IMR-90 (cell line): ENCODE results near the gene PNMA8C. TPM values are rescaled to one million over a fixed set of nuclear protein-coding genes. Genes with fewer than 3 reads are reported as not detected.

Experiments
- ATAC-seq: fragments of 200-7000 bp; cut with Tn5 transposase; 2 replicates; pipeline ENCODE4 v1.9.1; 2020; ENCODE audit warnings: low read depth, mild to moderate bottlenecking, moderate library complexity
- Bru-seq: library from RNA; stranded (reverse); fragments of 400-500 nt; gene quantifications from one replicate; lab custom pipeline; 2021; lab: Mats Ljungman, UMichigan
- BruChase-seq, 2 experiments: library from RNA; stranded (reverse); fragments of 400-500 nt; gene quantifications; one replicate each; lab custom pipeline; 2021; lab: Mats Ljungman, UMichigan
- BruUV-seq: library from RNA; stranded (reverse); fragments of 400-500 nt; replicated peaks from 2 replicates; lab custom pipeline; 2021; lab: Mats Ljungman, UMichigan
- CTCF ChIA-PET: fragments of 300-600 bp; formaldehyde crosslinking; extraction: SDS; loops from one replicate; lab custom pipeline; 2021; ENCODE audit warnings: antibody characterized with exemption; lab: Yijun Ruan, JAX
- POLR2A ChIA-PET: fragments of 300-600 bp; sonication (Branson Sonifier 250); formaldehyde crosslinking; loops from one replicate; lab custom pipeline; 2022; ENCODE audit warnings: antibody characterized with exemption; ENCODE audit not compliant: unreplicated experiment; lab: Charles Lee
- DNase-seq: peaks from one replicate; pipeline ENCODE4 v3.0.0; 2013
- H2AFZ ChIP-seq: replicated peaks from 2 replicates; pipeline ENCODE3; 2013; ENCODE audit warnings: low read length, mild to moderate bottlenecking; ENCODE audit not compliant: poor library complexity
- H2AK5ac ChIP-seq: 2 replicates; pipeline ENCODE4 v1.6.1; 2013; ENCODE audit warnings: low read depth, low read length, inconsistent platforms
- H2AK9ac ChIP-seq: replicated peaks from 2 replicates; pipeline ENCODE3; 2013; ENCODE audit warnings: mild to moderate bottlenecking, low read depth, low read length, moderate library complexity; ENCODE audit not compliant: poor library complexity
- H2BK120ac ChIP-seq: 2 replicates; pipeline ENCODE4 v1.6.1; 2013; ENCODE audit warnings: low read depth, low read length, inconsistent platforms
- H2BK15ac ChIP-seq: 3 replicates; pipeline ENCODE4 v1.6.1; 2013; ENCODE audit warnings: low read depth, low read length, inconsistent platforms
- H2BK20ac ChIP-seq: 2 replicates; pipeline ENCODE4 v1.6.1; 2013; ENCODE audit warnings: low read depth, mild to moderate bottlenecking, inconsistent platforms, low read length, moderate library complexity
- H2BK5ac ChIP-seq: 2 replicates; pipeline ENCODE4 v1.6.1; 2013; ENCODE audit warnings: mild to moderate bottlenecking, low read depth, low read length, inconsistent platforms; ENCODE audit not compliant: poor library complexity, severe bottlenecking
- H3K14ac ChIP-seq: replicated peaks from 2 replicates; pipeline ENCODE4 v1.6.1; 2013; ENCODE audit warnings: low read depth, low read length, inconsistent platforms
- H3K18ac ChIP-seq: 2 replicates; pipeline ENCODE4 v1.6.1; 2013; ENCODE audit warnings: low read depth, low read length, control low read depth
- H3K23ac ChIP-seq: 2 replicates; pipeline ENCODE4 v1.6.1; 2013; ENCODE audit warnings: low read depth, low read length, inconsistent platforms
- H3K27ac ChIP-seq: 2 replicates; pipeline ENCODE4 v1.5.1; 2013; ENCODE audit warnings: mild to moderate bottlenecking, control low read depth, low read length; ENCODE audit not compliant: insufficient read depth
- H3K27me3 ChIP-seq: 2 replicates; pipeline ENCODE4 v1.6.1; 2013; ENCODE audit warnings: low read length; ENCODE audit not compliant: control insufficient read depth, insufficient read depth
- H3K36me3 ChIP-seq: 2 replicates; pipeline ENCODE4 v1.6.1; 2013; ENCODE audit warnings: low read length, mixed read lengths; ENCODE audit not compliant: control insufficient read depth, insufficient read depth
- H3K4ac ChIP-seq: 2 replicates; pipeline ENCODE4 v1.6.1; 2013; ENCODE audit warnings: low read depth, low read length, inconsistent platforms
- H3K4me1 ChIP-seq: 2 replicates; pipeline ENCODE4 v1.6.1; 2013; ENCODE audit warnings: low read length, mixed read lengths; ENCODE audit not compliant: control insufficient read depth, insufficient read depth
- H3K4me2 ChIP-seq: 2 replicates; pipeline ENCODE4 v1.6.1; 2013; ENCODE audit warnings: low read depth, mild to moderate bottlenecking, control low read depth, low read length, moderate library complexity
- H3K4me3 ChIP-seq: 2 replicates; pipeline ENCODE4 v1.5.1; 2013; ENCODE audit warnings: low read depth, mild to moderate bottlenecking, control low read depth, low read length, moderate library complexity; ENCODE audit not compliant: insufficient read depth
- H3K56ac ChIP-seq: 2 replicates; pipeline ENCODE4 v1.6.1; 2013; ENCODE audit warnings: low read length, inconsistent platforms; ENCODE audit not compliant: insufficient read depth; ENCODE audit errors: extremely low read depth
- H3K79me1 ChIP-seq, 2 experiments: 2 replicates each; pipeline ENCODE4 v1.6.1; 2013; ENCODE audit warnings: low read length in 2 of 2, inconsistent platforms in 1 of 2, low read depth in 1 of 2
- H3K9ac ChIP-seq: 2 replicates; pipeline ENCODE4 v1.6.1; 2013; ENCODE audit warnings: low read depth, low read length, control low read depth
- H3K9me1 ChIP-seq: 2 replicates; pipeline ENCODE4 v1.6.1; 2013; ENCODE audit warnings: low read length, inconsistent platforms; ENCODE audit not compliant: insufficient read depth
- H3K9me3 ChIP-seq: 2 replicates; pipeline ENCODE4 v1.6.1; 2013; ENCODE audit warnings: low read length; ENCODE audit not compliant: control insufficient read depth, insufficient read depth
- H4K20me1 ChIP-seq: 2 replicates; pipeline ENCODE4 v1.6.1; 2013; ENCODE audit warnings: low read length, inconsistent platforms; ENCODE audit not compliant: insufficient read depth
- H4K5ac ChIP-seq: 2 replicates; pipeline ENCODE4 v1.6.1; 2013; ENCODE audit warnings: mild to moderate bottlenecking, low read depth, low read length, control low read depth
- H4K8ac ChIP-seq, 2 experiments: 2 replicates each; pipeline ENCODE4 v1.6.1; 2013; ENCODE audit warnings: low read depth in 2 of 2, low read length in 2 of 2, control low read depth in 1 of 2, inconsistent platforms in 1 of 2
- H4K91ac ChIP-seq: 2 replicates; pipeline ENCODE4 v1.6.1; 2013; ENCODE audit warnings: low read depth, low read length, inconsistent platforms; ENCODE audit not compliant: insufficient read depth
- FOS ChIP-seq: fragments of 150-350 bp; IDR thresholded peaks from 2 replicates; pipeline ENCODE4 v1.6.1; 2016; ENCODE audit warnings: low read depth, low read length
- NFE2L2 ChIP-seq: fragments of 150-350 bp; IDR thresholded peaks from 2 replicates; pipeline ENCODE4 v1.6.1; 2016; ENCODE audit warnings: low read depth, mild to moderate bottlenecking, low read length
- RAD21 ChIP-seq: IDR thresholded peaks from 2 replicates; pipeline ENCODE4 v1.6.1; 2012; ENCODE audit warnings: low read length, improper control_type of control experiment
- RFX5 ChIP-seq: IDR thresholded peaks from 2 replicates; pipeline ENCODE4 v1.8.0; 2012; ENCODE audit warnings: low read depth, mild to moderate bottlenecking, low read length, moderate library complexity
- WGBS, 2 experiments: methylation state at CpG; one replicate each; pipeline versions ENCODE4 v1.1.5 to v1.1.7; 2013; ENCODE audit warnings: missing lambda C conversion rate in 2 of 2; ENCODE audit not compliant: insufficient read length in 1 of 2; ENCODE audit errors: extremely low coverage in 2 of 2; 5-methylcytosine and 5-hydroxymethylcytosine counted together
- dilution Hi-C: fragments of 300-500 bp; cut with HindIII; formaldehyde crosslinking; loops from one replicate; pipeline ENCODE4 v1.14.3; 2018; ENCODE audit warnings: low sequenced_read_pairs; ENCODE audit not compliant: unreplicated experiment
- in situ Hi-C: fragments of 300-500 bp; cut with MboI; formaldehyde crosslinking; loops from 3 replicates; pipeline ENCODE4 v1.14.3; 2019; ENCODE audit warnings: low sequenced_read_pairs, inconsistent platforms, mixed read lengths
- intact Hi-C: fragments of 100-400 bp; cut with micrococcal nuclease; formaldehyde crosslinking; loops from 2 replicates; pipeline ENCODE4 v1.10.0; 2022
- long read RNA-seq: library from polyadenylated mRNA; unstranded; transcript quantifications from one replicate; pipeline ENCODE4 v2.0.0, GENCODE V29; 2021; ENCODE audit not compliant: unreplicated experiment
- polyA plus RNA-seq, 3 experiments: library from polyadenylated mRNA; depleted of rRNA; stranded (reverse); fragments of >200 nt; gene quantifications; 2 replicates each; pipeline ENCODE4 v1.2.3, GENCODE V29; 2012; ENCODE audit warnings: low replicate concordance in 1 of 3
- total RNA-seq: library from RNA; depleted of rRNA; stranded (reverse); fragments of >200 nt; gene quantifications from 2 replicates; pipeline ENCODE4 v1.2.3, GENCODE V29; 2012; rRNA removed
- TF ChIP-seq, protein P1 (sequence below): fragments of 150-350 bp; IDR thresholded peaks from 2 replicates; pipeline ENCODE4 v1.6.1; 2016; ENCODE audit warnings: low read depth, mild to moderate bottlenecking, low read length, moderate library complexity, borderline replicate concordance

The PNMA8C gene
- total RNA-seq (under 0.01 and 0.18 TPM in 2 replicates), polyA plus RNA-seq (2012; rRNA removed) (0.09 TPM in 1 of 2 replicates, not detected in the other), Bru-seq, nascent RNA (percentile 25 among the genes with signal in this experiment), BruChase-seq, experiment 1, labeled RNA remaining after a 6-hour chase (percentile 27 among the genes with signal in this experiment), BruChase-seq, experiment 2, labeled RNA remaining after a 2-hour chase (percentile 32 among the genes with signal in this experiment)
- 0.03 TPM in 1 of 2 replicates, not detected in the other for polyA plus RNA-seq (2012; cell fraction: cytosol; rRNA removed)
- polyA plus RNA-seq (2012; cell fraction: nucleus; rRNA removed; ENCODE audit: low replicate concordance), result 0.03 and 0.13 TPM in 2 replicates
- long read RNA-seq, result 0 reads

DNA sequence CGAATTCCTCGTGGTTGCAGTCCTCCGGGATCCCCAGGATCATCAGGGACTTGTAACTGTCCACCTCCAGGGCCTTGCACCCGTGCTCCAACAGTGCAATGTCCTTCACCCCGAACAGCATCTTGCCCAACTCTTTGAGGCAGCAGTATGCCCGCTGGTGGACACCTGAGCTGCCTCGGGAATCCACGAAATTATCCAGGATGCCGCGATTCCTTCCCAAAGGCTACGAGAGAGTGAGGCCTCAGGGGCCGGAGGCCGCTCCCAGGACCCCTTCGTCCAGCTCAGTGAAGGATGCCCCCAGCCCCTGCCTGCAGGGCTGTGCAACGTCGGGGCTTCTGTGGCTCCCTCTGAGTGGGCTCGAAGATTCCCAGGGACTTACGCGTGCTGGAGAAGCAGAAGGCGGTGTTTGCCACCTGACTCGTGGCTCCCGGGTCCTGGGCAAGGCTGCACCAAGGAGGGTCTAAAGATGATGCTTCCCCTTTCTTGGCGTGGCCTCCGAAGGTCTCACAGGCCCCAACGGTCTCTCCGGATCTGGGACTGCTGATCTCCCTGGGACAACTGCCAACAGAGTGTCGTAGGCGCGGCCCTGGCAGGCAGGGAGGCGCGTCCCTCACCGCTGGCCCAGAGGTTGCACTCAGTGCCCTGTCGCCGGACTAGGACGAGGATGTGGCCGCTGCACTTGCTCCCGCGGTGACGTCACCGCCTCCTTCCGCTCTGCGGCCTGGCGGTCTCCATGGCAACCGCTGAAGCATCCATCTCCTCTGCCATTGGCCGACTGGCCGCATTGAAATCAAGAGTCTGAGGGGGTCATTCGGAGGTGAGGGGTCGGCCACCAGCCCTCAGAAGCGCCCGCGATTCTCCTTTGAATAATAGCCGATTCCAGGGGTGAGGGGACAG lies at the start of gene PNMA8C:
Gene PNMA8C (minus strand): TSS at position 698 of the 897 bp plus-strand sequence. CDS start 577 bp downstream, at position 121.
- H3K4me3 ChIP-seq, result peak within 1 kb of the TSS; percentile 18
- no peak within 1 kb of the TSS for H3K27ac ChIP-seq
- H3K4me2 ChIP-seq, result peak within 1 kb of the TSS; percentile 57
- peaks cover 6% of the 10 kb centered on the region; the same call in 1 of the 2 replicates for H3K9me1 ChIP-seq
- no peak within 1 kb of the TSS for H2BK20ac ChIP-seq
- H3K23ac ChIP-seq, result no peak within 1 kb of the TSS
- H2BK120ac ChIP-seq, result no peak within 1 kb of the TSS
- H4K5ac ChIP-seq, result no peak within 1 kb of the TSS
- no peak within 1 kb of the TSS for H4K91ac ChIP-seq
- in situ Hi-C loops (no loop called here), dilution Hi-C loops (no loop called here), intact Hi-C loops (no loop called here)
- H2BK5ac ChIP-seq, result no peak within 1 kb of the TSS
- no peaks in the 10 kb centered on the region for H4K20me1 ChIP-seq
- ChIA-PET CTCF (no interaction called here), POLR2A (no interaction called here)
- BruUV-seq, result no TSS peak
- no peak within 1 kb of the TSS for H3K18ac ChIP-seq
- no peak within 1 kb of the TSS for H3K9ac ChIP-seq
- peak within 1 kb of the TSS in 1 of 2 experiments; percentile 78; a peak in 2 of 4 replicates for H4K8ac ChIP-seq
- no peaks in the 10 kb centered on the region for H3K79me1 ChIP-seq
- ATAC-seq (peak; percentile 68), DNase-seq (peak; percentile 63)
- H2BK15ac ChIP-seq, result no peak within 1 kb of the TSS
- H3K4me1 ChIP-seq, result 0 out of 2 replicates have a peak, but pooled peaks cover 1% of the 10 kb centered on the region
- WGBS, 2 experiments, result 55% methylated on average over 25 of the region's 52 CpGs; no CpG with 5 or more reads in 1 of the 2 experiments
- no peaks in the 10 kb centered on the region for H3K36me3 ChIP-seq
- TF ChIP-seq RFX5 (peak; percentile 62; the same call in 1 of the 2 replicates), FOS (no peak), NFE2L2 (no peak), RAD21 (no peak)
- TF ChIP-seq, protein P1, sequence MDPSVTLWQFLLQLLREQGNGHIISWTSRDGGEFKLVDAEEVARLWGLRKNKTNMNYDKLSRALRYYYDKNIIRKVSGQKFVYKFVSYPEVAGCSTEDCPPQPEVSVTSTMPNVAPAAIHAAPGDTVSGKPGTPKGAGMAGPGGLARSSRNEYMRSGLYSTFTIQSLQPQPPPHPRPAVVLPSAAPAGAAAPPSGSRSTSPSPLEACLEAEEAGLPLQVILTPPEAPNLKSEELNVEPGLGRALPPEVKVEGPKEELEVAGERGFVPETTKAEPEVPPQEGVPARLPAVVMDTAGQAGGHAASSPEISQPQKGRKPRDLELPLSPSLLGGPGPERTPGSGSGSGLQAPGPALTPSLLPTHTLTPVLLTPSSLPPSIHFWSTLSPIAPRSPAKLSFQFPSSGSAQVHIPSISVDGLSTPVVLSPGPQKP, result no peak
- H2AK9ac ChIP-seq, result peak within 1 kb of the TSS; percentile 16
- H2AK5ac ChIP-seq, result peak within 1 kb of the TSS; percentile 33
- no peaks in the 10 kb centered on the region for H3K9me3 ChIP-seq
- H2AFZ ChIP-seq, result peak within 1 kb of the TSS; percentile 94
- peaks cover 3% of the 10 kb centered on the region; the same call in 1 of the 2 replicates for H3K27me3 ChIP-seq
- H3K4ac ChIP-seq, result no peak within 1 kb of the TSS
- H3K56ac ChIP-seq, result no peak within 1 kb of the TSS
- H3K14ac ChIP-seq, result no peak within 1 kb of the TSS
